ENCODE measurements around the gene NCCRP1. TPM values are rescaled to one million over a fixed set of nuclear protein-coding genes. Genes with fewer than 3 reads are reported as not detected.

NCCRP1 gene
- total RNA-seq, 2 experiments from 2014 or later, result not detected

DNA sequence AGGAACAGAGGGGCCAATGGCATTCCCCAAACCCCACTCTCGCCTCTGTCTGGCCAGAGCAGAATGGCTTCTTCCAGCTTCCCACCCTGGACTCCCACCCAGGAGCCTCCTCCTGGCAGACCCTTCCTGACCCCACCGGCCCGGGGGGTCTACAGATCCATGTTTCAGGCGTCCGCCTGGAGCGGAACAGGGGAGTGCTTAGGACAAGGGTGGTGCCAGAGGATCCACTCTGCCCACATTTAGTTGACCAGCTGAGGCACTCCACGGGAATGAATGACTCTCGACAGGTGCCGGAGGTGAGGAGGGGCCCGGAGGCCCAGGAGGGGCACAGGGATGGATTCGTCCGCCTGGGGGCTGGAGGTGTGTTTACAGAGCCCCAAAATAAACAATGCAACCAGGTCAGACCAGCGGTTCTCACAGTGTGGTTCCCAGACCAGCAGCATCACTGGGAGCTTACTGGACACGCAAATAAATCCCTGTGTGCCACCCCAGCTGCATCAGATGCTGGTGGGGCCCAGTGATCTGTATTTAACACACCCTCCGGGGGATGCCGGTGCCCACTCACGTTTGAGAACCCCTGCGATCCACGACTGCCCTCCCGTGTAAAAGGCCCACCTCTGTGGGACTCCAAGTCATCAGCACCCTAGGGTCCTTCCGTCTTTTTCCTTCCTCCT is 15.1 kb upstream of the NCCRP1 start:
- H3K27me3 Mint-ChIP-seq, result no peaks in the 10 kb centered on the region

DNA sequence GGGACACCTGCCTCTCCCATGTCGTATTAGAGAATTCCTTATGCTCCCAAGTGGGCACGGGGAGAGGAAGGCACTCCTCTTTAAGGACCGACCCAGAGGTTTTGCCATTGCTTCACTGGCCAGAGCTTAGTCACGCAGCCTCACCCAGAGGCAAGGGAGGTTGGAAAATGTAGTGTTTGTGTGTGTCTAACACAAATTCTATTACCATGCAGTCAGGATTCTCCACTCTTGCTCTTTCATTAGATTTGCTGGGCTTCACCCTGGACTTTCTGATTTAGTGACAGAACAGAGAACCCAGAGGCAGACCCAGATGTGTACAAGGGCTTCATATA is 14.6 kb upstream of the NCCRP1 start:
- ChIA-PET CTCF (no interaction called here), POLR2A (no interaction called here)
- Histone ChIP-seq H3K9me3 (ENCODE audit: control insufficient read depth in 1 of 2, insufficient read depth in 1 of 2, low read length in 2 of 2) (peaks cover 0 to 4% of the 10 kb centered on the region in 2 experiments), H3K36me3 (ENCODE audit: insufficient read depth, low read length) (peaks cover 13% of the 10 kb centered on the region), H3K4me1 (ENCODE audit: insufficient read depth, low read length) (no peaks in the 10 kb centered on the region), H3K4me3 (ENCODE audit: low read length) (no peak overlapping the region), H3K27ac (ENCODE audit: low read depth in 1 of 2, low read length in 2 of 2) (no peak overlapping the region), H3K27me3 (ENCODE audit: control insufficient read depth in 1 of 2, insufficient read depth in 2 of 2, low read length in 2 of 2) (no peaks in the 10 kb centered on the region)
- no peak overlapping the region for H3K4me3 Mint-ChIP-seq
- DNase-seq (no peak), ATAC-seq (ENCODE audit: poor library complexity) (no peak)
- no peaks in the 10 kb centered on the region for H3K4me1 Mint-ChIP-seq (ENCODE audit: low read depth)
- intact Hi-C loops (cut with DNase I, micrococcal nuclease), result loop anchor here in 1 of 2 experiments (10.0 kb wide), 1 partner anchor 217 kb away; no protein-coding TSS in a partner anchor
- H3K27ac Mint-ChIP-seq, result no peak overlapping the region
- H3K9me3 Mint-ChIP-seq, result no peaks in the 10 kb centered on the region
- H3K36me3 Mint-ChIP-seq (ENCODE audit: low read depth), result peaks cover 7% of the 10 kb centered on the region
- TF ChIP-seq, protein P1, sequence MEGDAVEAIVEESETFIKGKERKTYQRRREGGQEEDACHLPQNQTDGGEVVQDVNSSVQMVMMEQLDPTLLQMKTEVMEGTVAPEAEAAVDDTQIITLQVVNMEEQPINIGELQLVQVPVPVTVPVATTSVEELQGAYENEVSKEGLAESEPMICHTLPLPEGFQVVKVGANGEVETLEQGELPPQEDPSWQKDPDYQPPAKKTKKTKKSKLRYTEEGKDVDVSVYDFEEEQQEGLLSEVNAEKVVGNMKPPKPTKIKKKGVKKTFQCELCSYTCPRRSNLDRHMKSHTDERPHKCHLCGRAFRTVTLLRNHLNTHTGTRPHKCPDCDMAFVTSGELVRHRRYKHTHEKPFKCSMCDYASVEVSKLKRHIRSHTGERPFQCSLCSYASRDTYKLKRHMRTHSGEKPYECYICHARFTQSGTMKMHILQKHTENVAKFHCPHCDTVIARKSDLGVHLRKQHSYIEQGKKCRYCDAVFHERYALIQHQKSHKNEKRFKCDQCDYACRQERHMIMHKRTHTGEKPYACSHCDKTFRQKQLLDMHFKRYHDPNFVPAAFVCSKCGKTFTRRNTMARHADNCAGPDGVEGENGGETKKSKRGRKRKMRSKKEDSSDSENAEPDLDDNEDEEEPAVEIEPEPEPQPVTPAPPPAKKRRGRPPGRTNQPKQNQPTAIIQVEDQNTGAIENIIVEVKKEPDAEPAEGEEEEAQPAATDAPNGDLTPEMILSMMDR (IDR thresholded peaks at IDR 0.05), result no peak
- H3K27me3 Mint-ChIP-seq, result peaks cover 2% of the 10 kb centered on the region

More for the DNA sequence above, 15.1 kb upstream of the NCCRP1 start:
- no peaks in the 10 kb centered on the region for H3K27me3 ChIP-seq (ENCODE audit: control insufficient read depth in 1 of 2, insufficient read depth in 2 of 2, low read length in 2 of 2)
- peaks cover 0 to 4% of the 10 kb centered on the region in 2 experiments for H3K9me3 ChIP-seq (ENCODE audit: control insufficient read depth in 1 of 2, insufficient read depth in 1 of 2, low read length in 2 of 2)
- Mint-ChIP-seq H3K27ac (no peak overlapping the region), H3K4me1 (ENCODE audit: low read depth) (no peaks in the 10 kb centered on the region), H3K4me3 (no peak overlapping the region), H3K36me3 (ENCODE audit: low read depth) (peaks cover 7% of the 10 kb centered on the region), H3K9me3 (no peaks in the 10 kb centered on the region)
- H3K36me3 ChIP-seq (ENCODE audit: insufficient read depth, low read length), result peaks cover 15% of the 10 kb centered on the region
- no peak for DNase-seq
- intact Hi-C loops (cut with DNase I, micrococcal nuclease), result loop anchor here in 1 of 2 experiments (10.0 kb wide), 1 partner anchor 217 kb away; no protein-coding TSS in a partner anchor
- ChIA-PET POLR2A (no interaction called here), CTCF (no interaction called here)
- H3K4me3 ChIP-seq (ENCODE audit: low read length), result no peak overlapping the region
- TF ChIP-seq, protein P1 (IDR thresholded peaks at IDR 0.05), result no peak
- ATAC-seq (ENCODE audit: poor library complexity), result no peak
- no peak overlapping the region for H3K27ac ChIP-seq (ENCODE audit: low read depth in 1 of 2, low read length in 2 of 2)
- H3K4me1 ChIP-seq (ENCODE audit: insufficient read depth, low read length), result no peaks in the 10 kb centered on the region

DNA sequence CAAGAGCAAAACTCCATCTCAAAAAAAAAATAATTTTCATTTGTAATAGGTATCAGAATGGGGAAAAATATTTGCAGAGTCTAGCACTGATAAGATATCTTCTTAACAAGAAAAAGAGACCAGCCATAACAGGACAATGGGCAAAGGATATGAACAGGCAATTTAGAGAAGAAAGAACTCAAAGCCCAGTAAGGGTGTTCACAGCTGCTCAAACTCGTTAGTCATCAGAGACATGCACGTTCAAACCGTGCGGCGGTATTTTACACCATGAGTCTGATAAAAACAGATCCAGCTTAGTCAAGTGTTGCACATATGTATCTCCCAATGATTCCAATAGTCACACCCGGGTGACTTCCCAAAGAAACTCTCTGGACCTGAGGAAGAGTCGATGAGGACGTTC is 13.7 kb upstream of the NCCRP1 start:
- no peaks in the 10 kb centered on the region for H3K9me3 Mint-ChIP-seq

More for the DNA sequence above, 13.7 kb upstream of the NCCRP1 start:
- peaks cover 0 to 4% of the 10 kb centered on the region in 2 experiments for H3K9me3 ChIP-seq (ENCODE audit: control insufficient read depth in 1 of 2, insufficient read depth in 1 of 2, low read length in 2 of 2)
- peaks cover 6% of the 10 kb centered on the region for H3K36me3 ChIP-seq (ENCODE audit: insufficient read depth, low read length)
- TF ChIP-seq, protein P1 (IDR thresholded peaks at IDR 0.05), result no peak
- ChIA-PET CTCF (interaction anchor here (1.0 kb wide), 1 partner anchor 61 kb away, joined by 4 read pairs; no protein-coding TSS in a partner anchor), POLR2A (no interaction called here)
- no peaks in the 10 kb centered on the region for H3K4me1 ChIP-seq (ENCODE audit: insufficient read depth, low read length)
- H3K27ac ChIP-seq (ENCODE audit: low read depth in 1 of 2, low read length in 2 of 2), result no peak overlapping the region
- Mint-ChIP-seq H3K27ac (no peak overlapping the region), H3K27me3 (peaks cover 5% of the 10 kb centered on the region), H3K36me3 (ENCODE audit: low read depth) (peaks cover 3% of the 10 kb centered on the region), H3K4me3 (no peak overlapping the region), H3K4me1 (ENCODE audit: low read depth) (no peaks in the 10 kb centered on the region)
- ATAC-seq (ENCODE audit: poor library complexity) (no peak), DNase-seq (no peak)
- intact Hi-C loops (cut with DNase I, micrococcal nuclease), result loop anchor here in 1 of 2 experiments (10.0 kb wide), 1 partner anchor 218 kb away; no protein-coding TSS in a partner anchor
- no peaks in the 10 kb centered on the region for H3K27me3 ChIP-seq (ENCODE audit: control insufficient read depth in 1 of 2, insufficient read depth in 2 of 2, low read length in 2 of 2)
- H3K4me3 ChIP-seq (ENCODE audit: low read length), result no peak overlapping the region

Measured in CD4-positive, alpha-beta T cell (primary cell).